ENCODE results near the gene PIEZO2. TPM values are rescaled to one million over a fixed set of nuclear protein-coding genes. Genes with fewer than 3 reads are reported as not detected.

The PIEZO2 gene
- total and polyA plus RNA-seq, 10 donors, result 0.42 to 13.0 (median 8.0) TPM

DNA sequence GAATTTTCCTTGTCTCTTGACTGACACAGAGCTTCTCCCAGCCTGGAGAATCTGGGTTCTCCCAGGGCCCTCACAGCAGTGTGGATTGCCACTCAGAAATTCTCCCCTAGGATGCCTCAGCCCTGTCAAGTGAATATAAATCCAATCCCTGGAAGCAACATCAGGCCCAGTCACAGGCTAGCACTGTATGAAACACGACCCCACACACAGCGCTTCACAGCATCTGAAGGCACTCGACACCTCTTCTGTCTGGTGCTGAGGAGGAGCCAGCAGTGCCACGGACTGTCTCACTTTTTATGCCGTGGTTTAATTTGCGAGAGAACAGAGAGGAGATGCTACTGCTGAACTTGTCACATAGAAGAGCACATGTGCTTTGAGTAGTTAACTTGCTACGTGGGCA is 459.0 kb downstream of the PIEZO2 start:
- no peak overlapping the region for H3K4me3 ChIP-seq
- H3K9me3 ChIP-seq, result no peaks in the 10 kb centered on the region
- H3K27ac ChIP-seq, result no peak overlapping the region
- 72 to 84% (median 75%) methylated on average over 7 of the region's 7 CpGs for WGBS, 5 donors
- no peak for DNase-seq
- TF ChIP-seq POLR2A (IDR thresholded peaks at IDR 0.05), result no peak
- TF ChIP-seq, protein P1, sequence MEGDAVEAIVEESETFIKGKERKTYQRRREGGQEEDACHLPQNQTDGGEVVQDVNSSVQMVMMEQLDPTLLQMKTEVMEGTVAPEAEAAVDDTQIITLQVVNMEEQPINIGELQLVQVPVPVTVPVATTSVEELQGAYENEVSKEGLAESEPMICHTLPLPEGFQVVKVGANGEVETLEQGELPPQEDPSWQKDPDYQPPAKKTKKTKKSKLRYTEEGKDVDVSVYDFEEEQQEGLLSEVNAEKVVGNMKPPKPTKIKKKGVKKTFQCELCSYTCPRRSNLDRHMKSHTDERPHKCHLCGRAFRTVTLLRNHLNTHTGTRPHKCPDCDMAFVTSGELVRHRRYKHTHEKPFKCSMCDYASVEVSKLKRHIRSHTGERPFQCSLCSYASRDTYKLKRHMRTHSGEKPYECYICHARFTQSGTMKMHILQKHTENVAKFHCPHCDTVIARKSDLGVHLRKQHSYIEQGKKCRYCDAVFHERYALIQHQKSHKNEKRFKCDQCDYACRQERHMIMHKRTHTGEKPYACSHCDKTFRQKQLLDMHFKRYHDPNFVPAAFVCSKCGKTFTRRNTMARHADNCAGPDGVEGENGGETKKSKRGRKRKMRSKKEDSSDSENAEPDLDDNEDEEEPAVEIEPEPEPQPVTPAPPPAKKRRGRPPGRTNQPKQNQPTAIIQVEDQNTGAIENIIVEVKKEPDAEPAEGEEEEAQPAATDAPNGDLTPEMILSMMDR (IDR thresholded peaks at IDR 0.05 in 8 of 11, conservative IDR thresholded peaks at IDR 0.05 in 3 of 11), result no peak
- TF ChIP-seq POLR2AphosphoS5 (IDR thresholded peaks at IDR 0.05), result no peak
- no peaks in the 10 kb centered on the region for H3K27me3 ChIP-seq (replicated peaks in 1 of 7)
- H3K36me3 ChIP-seq, result no peaks in the 10 kb centered on the region
- H3K4me1 ChIP-seq, result no peaks in the 10 kb centered on the region
- intact Hi-C loops (cut with DNase I; ENCODE audit: low total_unique reads), result no loop called here

DNA sequence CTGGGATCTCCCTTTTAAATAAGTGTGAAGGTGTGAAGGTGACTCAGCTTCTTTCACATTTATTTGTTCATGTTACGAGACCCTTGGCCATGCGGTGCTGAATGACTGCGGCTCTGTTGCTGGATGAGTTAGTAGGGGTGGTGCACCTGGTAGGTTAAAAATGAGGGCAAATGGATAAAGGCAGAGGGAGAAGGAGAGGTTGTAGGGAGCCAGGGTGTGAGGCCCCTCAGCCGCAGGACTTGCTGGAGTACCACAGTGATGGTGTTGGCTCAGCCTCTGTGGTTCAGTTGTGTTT is 459.4 kb downstream of the PIEZO2 start:
- WGBS, 5 donors, result 78 to 94% (median 84%) methylated on average over 4 of the region's 4 CpGs
- TF ChIP-seq POLR2A (IDR thresholded peaks at IDR 0.05) (no peak), POLR2AphosphoS5 (IDR thresholded peaks at IDR 0.05) (no peak)
- TF ChIP-seq, protein P1 (IDR thresholded peaks at IDR 0.05 in 8 of 11, conservative IDR thresholded peaks at IDR 0.05 in 3 of 11), result no peak

DNA sequence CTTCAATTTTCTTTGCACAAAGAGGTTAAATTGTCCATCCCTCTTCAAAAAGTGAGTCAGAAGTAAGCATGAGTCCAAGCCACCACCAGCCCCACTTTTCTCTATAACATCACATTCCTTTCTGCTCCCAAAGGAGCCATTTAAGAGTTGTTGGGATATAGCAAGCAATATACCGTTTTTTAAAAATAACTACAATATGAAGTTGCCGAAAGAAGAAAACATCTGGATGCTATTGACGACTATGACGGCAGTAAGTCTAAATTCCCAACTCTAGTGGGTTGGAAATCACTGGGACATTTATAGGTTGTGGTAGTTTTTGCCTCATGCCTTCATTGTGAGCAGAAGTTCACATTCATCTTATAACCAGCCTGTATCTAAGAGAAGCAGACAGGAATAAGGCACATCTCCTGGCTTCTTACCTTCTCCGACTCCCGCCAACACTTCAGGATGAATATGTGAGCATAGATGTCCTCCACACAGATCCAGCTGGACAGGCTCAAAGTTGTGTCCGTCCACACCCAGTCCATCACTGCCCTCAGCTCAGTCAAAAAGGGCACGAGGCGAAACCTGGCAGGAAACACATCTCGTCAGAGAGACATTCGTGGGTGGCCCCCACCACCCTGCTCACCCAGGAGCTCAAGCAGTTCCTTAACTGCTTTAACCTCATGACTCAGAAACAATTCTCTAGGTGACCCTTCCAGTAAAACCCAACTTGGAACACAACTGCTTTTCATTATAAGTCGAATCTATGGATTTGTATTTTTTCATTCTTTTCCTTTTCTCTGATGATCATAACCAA is 459.9 kb downstream of the PIEZO2 start:
- 69 to 82% (median 81%) methylated on average over 12 of the region's 12 CpGs for WGBS, 5 donors
- Histone ChIP-seq H3K4me3 (no peak overlapping the region), H3K4me1 (no peaks in the 10 kb centered on the region), H3K9me3 (no peaks in the 10 kb centered on the region), H3K36me3 (no peaks in the 10 kb centered on the region), H3K27ac (no peak overlapping the region), H3K27me3 (replicated peaks in 1 of 7) (no peaks in the 10 kb centered on the region)
- intact Hi-C loops (cut with DNase I; ENCODE audit: low total_unique reads), result no loop called here
- DNase-seq, result no peak
- TF ChIP-seq POLR2AphosphoS5 (IDR thresholded peaks at IDR 0.05), result no peak
- TF ChIP-seq POLR2A (IDR thresholded peaks at IDR 0.05), result no peak
- TF ChIP-seq, protein P1 (IDR thresholded peaks at IDR 0.05 in 8 of 11, conservative IDR thresholded peaks at IDR 0.05 in 3 of 11), result no peak

More for the DNA sequence above, 459.4 kb downstream of the PIEZO2 start:
- Histone ChIP-seq H3K4me1 (no peaks in the 10 kb centered on the region), H3K9me3 (no peaks in the 10 kb centered on the region), H3K36me3 (no peaks in the 10 kb centered on the region), H3K27me3 (replicated peaks in 1 of 7) (no peaks in the 10 kb centered on the region), H3K27ac (no peak overlapping the region), H3K4me3 (no peak overlapping the region)
- intact Hi-C loops (cut with DNase I; ENCODE audit: low total_unique reads), result no loop called here
- DNase-seq, result no peak

DNA sequence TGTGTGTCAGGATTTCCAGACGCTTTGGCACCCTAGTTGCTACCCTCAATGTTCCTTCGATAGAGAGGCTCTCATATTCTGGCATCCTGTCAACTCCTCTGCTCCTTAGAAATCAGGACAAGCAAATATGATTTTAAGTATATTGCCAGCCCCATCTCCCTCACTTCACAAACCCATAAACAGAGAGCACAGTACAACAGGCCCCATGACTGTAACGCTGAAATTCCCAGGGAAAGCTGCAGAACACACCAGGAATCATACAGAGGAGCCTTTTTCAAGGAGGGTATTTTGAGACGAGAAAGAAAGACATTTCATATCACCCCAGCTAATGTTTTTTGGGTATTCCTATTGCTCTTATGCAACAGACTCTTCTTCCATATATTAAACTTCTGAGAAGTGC is 460.6 kb downstream of the PIEZO2 start:
- Histone ChIP-seq H3K36me3 (no peaks in the 10 kb centered on the region), H3K4me3 (no peak overlapping the region), H3K27ac (no peak overlapping the region), H3K9me3 (no peaks in the 10 kb centered on the region), H3K27me3 (replicated peaks in 1 of 7) (no peaks in the 10 kb centered on the region), H3K4me1 (no peaks in the 10 kb centered on the region)
- WGBS, 5 donors, result 87 to 94% (median 88%) methylated on average over 4 of the region's 4 CpGs
- DNase-seq, result no peak
- intact Hi-C loops (cut with DNase I; ENCODE audit: low total_unique reads), result no loop called here
- TF ChIP-seq, protein P1 (IDR thresholded peaks at IDR 0.05 in 8 of 11, conservative IDR thresholded peaks at IDR 0.05 in 3 of 11), result no peak
- TF ChIP-seq POLR2A (IDR thresholded peaks at IDR 0.05) (no peak), POLR2AphosphoS5 (IDR thresholded peaks at IDR 0.05) (no peak)

Data from spleen (tissue), 11 donors.